Uterus (tissue), 4 donors: ENCODE results near the gene ATP5MC2. TPM values are rescaled to one million over a fixed set of nuclear protein-coding genes. Genes with fewer than 3 reads are reported as not detected.

Experiments used
- DNase-seq, 2 donors: peaks; one replicate each; pipeline ENCODE4 v3.0.0-alpha.2; 2019 to 2020
- H3K27ac ChIP-seq, 2 donors: fragments of 200-600 bp; sonication (generic); 1 replicate in 1 of 2; 2 replicates in 1 of 2; pipeline ENCODE4 v1.5.1; 2016 to 2018
- H3K27me3 ChIP-seq, 2 donors: fragments of 200-600 bp; sonication (generic); one replicate each; pipeline ENCODE4 v1.5.1; 2018 to 2019; ENCODE audit warnings: control low read depth in 1 of 2
- H3K36me3 ChIP-seq, 2 donors: fragments of 200-600 bp; sonication (generic); one replicate each; pipeline ENCODE4 v1.5.1; 2019; ENCODE audit warnings: control low read depth in 1 of 2
- H3K4me1 ChIP-seq, 2 donors: fragments of 200-600 bp; sonication (generic); one replicate each; pipeline ENCODE4 v1.5.1; 2018 to 2019; ENCODE audit warnings: control low read depth in 1 of 2
- H3K4me3 ChIP-seq, 2 donors: fragments of 200-600 bp; sonication (generic); 1 replicate in 1 of 2; 2 replicates in 1 of 2; pipeline ENCODE4 v1.5.1; 2018 to 2019; ENCODE audit warnings: mild to moderate bottlenecking in 1 of 2
- H3K9me3 ChIP-seq, 2 donors: fragments of 200-600 bp; sonication (generic); one replicate each; pipeline ENCODE4 v1.5.1; 2019; ENCODE audit warnings: control low read depth in 1 of 2
- CTCF ChIP-seq, 4 experiments: fragments of 200-600 bp in 2 of 4; fragments of 450-650 bp in 2 of 4; sonication (generic) in 2 of 4; IDR thresholded peaks; one replicate each; pipeline ENCODE4 v1.5.1; 2016 to 2019; ENCODE audit warnings: antibody characterized with exemption in 4 of 4, mild to moderate bottlenecking in 2 of 4, moderate library complexity in 1 of 4
- POLR2A ChIP-seq, 2 donors: fragments of 450-650 bp; IDR thresholded peaks; one replicate each; pipeline ENCODE4 v1.6.1; 2016; ENCODE audit warnings: antibody characterized with exemption in 2 of 2, mild to moderate bottlenecking in 1 of 2, moderate library complexity in 1 of 2
- intact Hi-C: fragments of 100-400 bp; cut with DNase I; formaldehyde crosslinking; loops from one replicate; pipeline ENCODE4 v1.15.1; 2023; ENCODE audit warnings: low total_unique reads
- total RNA-seq, 4 donors: library from RNA; depleted of rRNA in 3 of 4; stranded (reverse); fragments of >200 nt in 3 of 4; gene quantifications; one replicate each; pipeline versions ENCODE4 v1.1.0 to v1.2.4, GENCODE V29; 2014 to 2023
- donor health status: DM: yes; HTN: yes; CAD: no.

The ATP5MC2 gene
- total RNA-seq, 4 donors from 2014 or later = 68.9 to 215 (median 133) TPM

GRCh38 chr12:53717319-53717718, 41.4 kb upstream of the ATP5MC2 start:
- TF ChIP-seq POLR2A (IDR thresholded peaks at IDR 0.05) = no peak
- TF ChIP-seq CTCF (IDR thresholded peaks at IDR 0.05) = no peak
- no peaks in the 10 kb centered on the region for H3K27me3 ChIP-seq
- no peak overlapping the region for H3K27ac ChIP-seq
- no peak overlapping the region for H3K4me3 ChIP-seq
- DNase-seq = no peak
- intact Hi-C loops = no loop called here
- no peaks in the 10 kb centered on the region for H3K9me3 ChIP-seq
- no peaks in the 10 kb centered on the region for H3K4me1 ChIP-seq
- no peaks in the 10 kb centered on the region for H3K36me3 ChIP-seq

- intact Hi-C loops = no loop called here
- H3K4me1 ChIP-seq = no peaks in the 10 kb centered on the region
- TF ChIP-seq CTCF (IDR thresholded peaks at IDR 0.05) (no peak), POLR2A (IDR thresholded peaks at IDR 0.05) (no peak)
- H3K9me3 ChIP-seq = no peaks in the 10 kb centered on the region
- H3K4me3 ChIP-seq = no peak overlapping the region
- DNase-seq = no peak
- no peaks in the 10 kb centered on the region for H3K27me3 ChIP-seq
- no peak overlapping the region for H3K27ac ChIP-seq
- no peaks in the 10 kb centered on the region for H3K36me3 ChIP-seq
These were observed 38.1 kb upstream of the ATP5MC2 start for GRCh38 chr12:53714004-53714403.

GRCh38 chr12:53713516-53713915, 37.6 kb upstream of the ATP5MC2 start:
- no peak overlapping the region for H3K4me3 ChIP-seq
- H3K9me3 ChIP-seq = no peaks in the 10 kb centered on the region
- H3K36me3 ChIP-seq = no peaks in the 10 kb centered on the region
- no peak for DNase-seq
- no peaks in the 10 kb centered on the region for H3K27me3 ChIP-seq
- H3K4me1 ChIP-seq = no peaks in the 10 kb centered on the region
- TF ChIP-seq POLR2A (IDR thresholded peaks at IDR 0.05) (no peak), CTCF (IDR thresholded peaks at IDR 0.05) (no peak)
- no peak overlapping the region for H3K27ac ChIP-seq
- intact Hi-C loops = no loop called here

GRCh38 chr12:53712059-53712643, 36.3 kb upstream of the ATP5MC2 start:
- no peaks in the 10 kb centered on the region for H3K36me3 ChIP-seq
- intact Hi-C loops = no loop called here

GRCh38 chr12:53710091-53710490, 34.2 kb upstream of the ATP5MC2 start:
- Histone ChIP-seq H3K27ac (no peak overlapping the region), H3K36me3 (no peaks in the 10 kb centered on the region), H3K27me3 (no peaks in the 10 kb centered on the region), H3K9me3 (no peaks in the 10 kb centered on the region), H3K4me3 (no peak overlapping the region), H3K4me1 (no peaks in the 10 kb centered on the region)
- intact Hi-C loops = no loop called here
- DNase-seq = no peak
- TF ChIP-seq CTCF (IDR thresholded peaks at IDR 0.05) (no peak), POLR2A (IDR thresholded peaks at IDR 0.05) (no peak)

More at GRCh38 chr12:53712059-53712643, 36.3 kb upstream of the ATP5MC2 start:
- DNase-seq = no peak
- Histone ChIP-seq H3K27ac (no peak overlapping the region), H3K9me3 (no peaks in the 10 kb centered on the region), H3K4me3 (no peak overlapping the region), H3K4me1 (no peaks in the 10 kb centered on the region), H3K27me3 (no peaks in the 10 kb centered on the region)
- no peak for TF ChIP-seq POLR2A (IDR thresholded peaks at IDR 0.05)
- TF ChIP-seq CTCF (IDR thresholded peaks at IDR 0.05) = no peak
